ENCODE data around the gene B2M. TPM values are rescaled to one million over a fixed set of nuclear protein-coding genes. Genes with fewer than 3 reads are reported as not detected.

The B2M gene
- total RNA-seq: 1,000 to 10,000 TPM; 6,300 to 6,473 TPM

GRCh38 chr15:44711096-44711742 is at the start of gene B2M, which contains the start of gene PATL2:
Gene B2M (plus strand): TSS chr15:44711517. CDS start chr15:44711547, 30 bp downstream.
Gene PATL2 (minus strand): TSS chr15:44711323. CDS start chr15:44676490, 34,833 bp downstream.
- H3K36me3 Mint-ChIP-seq (ENCODE audit: low read depth): peaks cover 74% of the 10 kb centered on the region
- peak; percentile 97 for DNase-seq
- H3K4me1 Mint-ChIP-seq (ENCODE audit: low read depth): peaks cover 38% of the 10 kb centered on the region
- CTCF ChIA-PET: interaction anchor here (0.9 to 18.3 kb wide), 16 partner anchors 11 to 132 kb away, joined by 3 to 476 read pairs (median 8); partner anchors contain the start of genes SPG11 and TRIM69
- peak within 1 kb of the TSS; percentile 96 for H3K27ac Mint-ChIP-seq
- peak; percentile 73 for ATAC-seq
- H3K4me3 Mint-ChIP-seq: peak within 1 kb of the TSS; percentile 99
- POLR2A ChIA-PET: interaction anchor here (0.5 to 20.9 kb wide), 24 partner anchors 11 to 741 kb away, joined by 3 to 2005 read pairs (median 5); partner anchors contain the start of genes EIF3J, SPG11 and TRIM69
- H3K9me3 Mint-ChIP-seq (ENCODE audit: insufficient read depth): no peaks in the 10 kb centered on the region
- no peaks in the 10 kb centered on the region for H3K27me3 Mint-ChIP-seq (ENCODE audit: low read depth)

DNA sequence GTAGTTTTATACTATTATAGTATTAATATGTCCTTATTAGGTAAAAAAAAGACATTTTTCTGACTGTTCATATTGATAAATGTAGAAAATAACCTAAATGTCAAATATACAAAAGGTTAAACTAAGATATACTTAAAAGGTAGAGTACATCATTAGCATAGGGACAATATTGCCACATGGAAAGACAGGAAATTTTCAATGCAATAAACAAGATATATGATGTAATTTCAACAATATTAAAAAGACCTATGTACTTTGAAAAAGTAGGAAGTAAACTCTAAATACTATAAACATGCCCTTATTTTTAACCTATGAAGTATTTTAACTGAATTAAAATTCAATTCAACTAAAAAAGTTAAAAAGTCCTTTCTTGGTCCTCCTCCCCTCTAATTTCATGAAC is 49.7 kb upstream of the B2M start:
- Mint-ChIP-seq H3K4me1 (ENCODE audit: low read depth) (peaks cover 37% of the 10 kb centered on the region), H3K36me3 (ENCODE audit: low read depth) (peaks cover 26% of the 10 kb centered on the region), H3K4me3 (peak overlapping the region; percentile 98), H3K27ac (peak overlapping the region; percentile 77), H3K27me3 (ENCODE audit: low read depth) (no peaks in the 10 kb centered on the region), H3K9me3 (ENCODE audit: insufficient read depth) (no peaks in the 10 kb centered on the region)
- ATAC-seq (no peak), DNase-seq (no peak)
- POLR2A ChIA-PET: interaction anchor here (4.8 to 35.3 kb wide), 4 partner anchors 21 to 75 kb away, joined by 89 to 1989 read pairs (median 250); partner anchors contain the start of genes B2M, PATL2 and TRIM69
- CTCF ChIA-PET: interaction anchor here (0.8 to 12.9 kb wide), 8 partner anchors 9 to 115 kb away, joined by 3 to 476 read pairs (median 10); partner anchors contain the start of genes B2M, PATL2 and TRIM69

GRCh38 chr15:44662478-44663409 is 48.6 kb upstream of the B2M start:
- H3K27ac Mint-ChIP-seq: peak overlapping the region; percentile 95
- ChIA-PET POLR2A (interaction anchor here (0.6 to 35.3 kb wide), 25 partner anchors 8 to 123 kb away, joined by 3 to 1989 read pairs (median 5); partner anchors contain the start of genes B2M, PATL2 and TRIM69), CTCF (interaction anchor here (0.8 to 12.9 kb wide), 23 partner anchors 10 to 191 kb away, joined by 3 to 476 read pairs (median 7); partner anchors contain the start of genes B2M, PATL2 and TRIM69)
- ATAC-seq (peak; percentile 77), DNase-seq (peak; percentile 93)
- H3K4me3 Mint-ChIP-seq: peak overlapping the region; percentile 98
- no peaks in the 10 kb centered on the region for H3K9me3 Mint-ChIP-seq (ENCODE audit: insufficient read depth)
- no peaks in the 10 kb centered on the region for H3K27me3 Mint-ChIP-seq (ENCODE audit: low read depth)
- H3K4me1 Mint-ChIP-seq (ENCODE audit: low read depth): peaks cover 45% of the 10 kb centered on the region
- peaks cover 22% of the 10 kb centered on the region for H3K36me3 Mint-ChIP-seq (ENCODE audit: low read depth)

DNA sequence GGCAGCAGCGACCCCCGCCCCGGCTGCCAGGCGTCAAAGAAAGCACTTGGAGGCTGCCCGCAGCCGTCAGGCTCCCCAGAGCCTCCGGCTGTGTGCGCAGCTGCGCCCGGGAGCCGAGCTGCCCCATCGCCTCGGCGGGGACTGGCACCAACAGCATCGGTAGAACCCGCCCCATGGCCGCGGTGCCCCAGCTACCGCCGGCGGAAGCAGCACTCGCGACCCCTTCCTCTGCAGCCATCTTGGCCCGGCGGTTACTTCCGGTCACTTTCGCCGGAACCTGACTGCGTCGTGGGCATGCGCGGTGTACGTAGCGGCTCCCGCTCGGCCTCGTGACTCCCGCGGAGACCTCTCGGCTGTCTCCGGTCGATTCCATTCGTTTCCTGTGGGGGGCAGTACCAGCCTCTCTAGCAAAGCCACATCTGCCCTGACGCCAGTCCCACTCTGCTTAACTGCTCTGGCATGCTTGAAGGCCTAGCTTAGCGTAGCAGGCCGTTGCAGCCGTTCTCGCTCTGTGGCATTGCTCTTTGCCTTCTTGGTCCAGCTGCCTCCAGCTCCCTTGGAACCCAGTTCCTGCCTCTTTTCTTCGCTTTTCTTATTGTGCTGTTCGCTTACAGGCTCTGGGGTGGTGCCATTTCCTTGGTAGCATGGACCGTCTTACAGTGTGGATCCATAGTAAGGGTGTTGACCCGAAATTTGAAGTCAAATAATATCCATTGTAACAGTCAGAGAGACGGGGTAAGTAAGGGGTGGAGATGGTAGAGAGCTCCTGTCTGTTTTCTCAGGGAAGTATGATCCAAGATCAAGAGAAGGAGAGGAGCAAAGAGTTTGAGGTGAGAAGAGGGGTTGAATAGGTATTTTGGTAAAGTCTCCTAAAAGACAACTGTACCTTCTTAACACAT is 47.7 kb upstream of the B2M start, which contains the start of gene SPG11:
TSS of gene SPG11 (minus strand) at position 253 of the 899 bp plus-strand sequence. CDS start at position 238, 15 bp downstream.
- CTCF ChIA-PET: interaction anchor here (0.9 to 12.9 kb wide), 24 partner anchors 10 to 190 kb away, joined by 3 to 476 read pairs (median 6); partner anchors contain the start of genes B2M, PATL2 and TRIM69
- no peaks in the 10 kb centered on the region for H3K27me3 Mint-ChIP-seq (ENCODE audit: low read depth)
- H3K27ac Mint-ChIP-seq: peak within 1 kb of the TSS; percentile 95
- DNase-seq: peak; percentile 99
- peaks cover 20% of the 10 kb centered on the region for H3K36me3 Mint-ChIP-seq (ENCODE audit: low read depth)
- peak within 1 kb of the TSS; percentile 98 for H3K4me3 Mint-ChIP-seq
- peaks cover 50% of the 10 kb centered on the region for H3K4me1 Mint-ChIP-seq (ENCODE audit: low read depth)
- H3K9me3 Mint-ChIP-seq (ENCODE audit: insufficient read depth): no peaks in the 10 kb centered on the region
- ATAC-seq: peak; percentile 83
- POLR2A ChIA-PET: interaction anchor here (0.6 to 35.3 kb wide), 29 partner anchors 9 to 122 kb away, joined by 3 to 1989 read pairs (median 4); partner anchors contain the start of genes B2M, PATL2 and TRIM69

GRCh38 chr15:44666210-44667038 is 44.9 kb upstream of the B2M start:
- ATAC-seq (no peak), DNase-seq (no peak)
- CTCF ChIA-PET: interaction anchor here (1.2 to 12.9 kb wide), 9 partner anchors 10 to 69 kb away, joined by 3 to 476 read pairs (median 7); partner anchors contain the start of genes B2M, PATL2 and TRIM69
- Mint-ChIP-seq H3K27ac (peak overlapping the region; percentile 90), H3K27me3 (ENCODE audit: low read depth) (no peaks in the 10 kb centered on the region), H3K4me1 (ENCODE audit: low read depth) (peaks cover 65% of the 10 kb centered on the region), H3K9me3 (ENCODE audit: insufficient read depth) (no peaks in the 10 kb centered on the region), H3K4me3 (peak overlapping the region; percentile 67), H3K36me3 (ENCODE audit: low read depth) (peaks cover 7% of the 10 kb centered on the region)
- POLR2A ChIA-PET: interaction anchor here (1.1 to 35.3 kb wide), 12 partner anchors 9 to 129 kb away, joined by 3 to 1989 read pairs (median 16); partner anchors contain the start of genes B2M, PATL2 and TRIM69

DNA sequence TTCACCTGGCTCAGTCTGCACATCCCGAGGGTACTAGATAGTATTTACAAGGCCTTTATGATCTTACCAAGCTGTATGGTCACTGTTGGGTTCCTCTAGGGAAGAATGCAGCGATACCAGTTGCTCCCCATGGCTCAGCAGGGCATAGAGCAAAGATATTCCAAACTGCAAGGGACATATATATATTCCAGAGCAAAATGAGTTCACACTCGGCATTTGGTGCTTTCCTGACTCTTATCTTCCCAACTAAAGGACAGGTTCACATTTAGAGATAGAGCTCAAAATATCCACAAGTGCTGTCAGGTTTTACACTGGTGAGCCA is 44.3 kb upstream of the B2M start:
- POLR2A ChIA-PET: interaction anchor here (1.1 to 35.3 kb wide), 11 partner anchors 8 to 129 kb away, joined by 3 to 1989 read pairs (median 13); partner anchors contain the start of genes B2M, PATL2 and TRIM69
- DNase-seq (no peak), ATAC-seq (no peak)
- CTCF ChIA-PET: interaction anchor here (1.2 to 12.9 kb wide), 9 partner anchors 10 to 69 kb away, joined by 3 to 476 read pairs (median 7); partner anchors contain the start of genes B2M, PATL2 and TRIM69
- Mint-ChIP-seq H3K9me3 (ENCODE audit: insufficient read depth) (no peaks in the 10 kb centered on the region), H3K36me3 (ENCODE audit: low read depth) (peaks cover 11% of the 10 kb centered on the region), H3K4me1 (ENCODE audit: low read depth) (peaks cover 68% of the 10 kb centered on the region), H3K27ac (peak overlapping the region; percentile 90), H3K27me3 (ENCODE audit: low read depth) (no peaks in the 10 kb centered on the region), H3K4me3 (peak overlapping the region; percentile 67)

DNA sequence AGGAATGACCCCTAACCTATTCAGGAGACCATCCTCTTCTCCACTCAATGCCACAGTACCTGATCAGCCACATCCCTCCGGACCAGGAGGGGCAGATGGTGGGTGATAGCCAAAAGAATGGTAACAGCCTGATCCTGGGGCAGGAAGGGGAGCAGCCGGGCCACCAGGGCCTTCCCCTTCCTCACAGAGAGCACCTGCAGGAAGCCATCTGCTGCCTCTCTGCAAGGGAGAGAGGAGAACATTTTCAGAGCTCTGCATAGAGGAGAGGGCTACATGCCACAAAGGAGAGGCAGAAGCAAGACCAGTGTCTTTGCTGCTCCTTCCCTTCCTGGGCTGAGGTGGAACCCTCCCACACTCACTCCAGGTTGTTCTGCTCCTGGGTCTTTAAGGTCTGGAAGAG is 42.4 kb upstream of the B2M start:
- Mint-ChIP-seq H3K4me3 (no peak overlapping the region), H3K36me3 (ENCODE audit: low read depth) (peaks cover 16% of the 10 kb centered on the region), H3K9me3 (ENCODE audit: insufficient read depth) (no peaks in the 10 kb centered on the region), H3K27ac (peak overlapping the region; percentile 72), H3K27me3 (ENCODE audit: low read depth) (no peaks in the 10 kb centered on the region), H3K4me1 (ENCODE audit: low read depth) (peaks cover 81% of the 10 kb centered on the region)
- ChIA-PET CTCF (interaction anchor here (1.0 to 12.9 kb wide), 2 partner anchors 45 to 67 kb away, joined by 4 to 476 read pairs; partner anchors contain the start of genes B2M, PATL2 and TRIM69), POLR2A (interaction anchor here (0.8 to 35.3 kb wide), 5 partner anchors 9 to 67 kb away, joined by 3 to 1989 read pairs (median 8); partner anchors contain the start of genes B2M, PATL2 and TRIM69)
- no peak for ATAC-seq
- no peak for DNase-seq

- Mint-ChIP-seq H3K4me3 (no peak overlapping the region), H3K36me3 (ENCODE audit: low read depth) (peaks cover 21% of the 10 kb centered on the region), H3K9me3 (ENCODE audit: insufficient read depth) (no peaks in the 10 kb centered on the region), H3K4me1 (ENCODE audit: low read depth) (peaks cover 80% of the 10 kb centered on the region), H3K27me3 (ENCODE audit: low read depth) (no peaks in the 10 kb centered on the region), H3K27ac (peak overlapping the region; percentile 21)
- ChIA-PET POLR2A (interaction anchor here (0.9 to 35.3 kb wide), 4 partner anchors 13 to 58 kb away, joined by 3 to 1989 read pairs (median 6); partner anchors contain the start of genes B2M and PATL2), CTCF (interaction anchor here (1.0 to 12.9 kb wide), 3 partner anchors 19 to 66 kb away, joined by 3 to 476 read pairs (median 4); partner anchors contain the start of genes B2M, PATL2 and TRIM69)
- ATAC-seq (no peak), DNase-seq (no peak)
Measured at GRCh38 chr15:44670087-44670950, 41.0 kb upstream of the B2M start.
